Hepatocyte (in vitro differentiated cells): ENCODE results near the gene VRK2. TPM values are rescaled to one million over a fixed set of nuclear protein-coding genes. Genes with fewer than 3 reads are reported as not detected.

ENCODE experiments used
- DNase-seq: peaks from one replicate; pipeline ENCODE4 v3.0.0-alpha.2; 2016; ENCODE audit warnings: low spot score
- H2AFZ ChIP-seq: fragments of 200-600 bp; sonication (generic); 2 replicates; pipeline ENCODE4 v1.6.0; 2016; ENCODE audit warnings: antibody characterized with exemption, mild to moderate bottlenecking
- H3K27ac ChIP-seq: fragments of 200-600 bp; sonication (generic); 2 replicates; pipeline ENCODE4 v1.5.1; 2016; ENCODE audit warnings: mild to moderate bottlenecking
- H3K27me3 ChIP-seq: fragments of 200-600 bp; sonication (generic); 2 replicates; pipeline ENCODE4 v1.6.1; 2016
- H3K36me3 ChIP-seq: fragments of 200-600 bp; sonication (generic); replicated peaks from 2 replicates; pipeline ENCODE4 v1.5.1; 2016; ENCODE audit warnings: low read depth; ENCODE audit not compliant: insufficient read depth
- H3K4me1 ChIP-seq: fragments of 200-600 bp; sonication (generic); 2 replicates; pipeline ENCODE4 v1.5.1; 2016; ENCODE audit warnings: mild to moderate bottlenecking, moderate library complexity; ENCODE audit not compliant: insufficient read depth
- H3K4me2 ChIP-seq: fragments of 200-600 bp; sonication (generic); 2 replicates; pipeline ENCODE4 v1.6.0; 2016
- H3K4me3 ChIP-seq: fragments of 200-600 bp; sonication (generic); 2 replicates; pipeline ENCODE4 v1.5.1; 2016; ENCODE audit warnings: mild to moderate bottlenecking
- H3K79me2 ChIP-seq: fragments of 200-600 bp; sonication (generic); 2 replicates; pipeline ENCODE4 v1.6.0; 2017; ENCODE audit warnings: mild to moderate bottlenecking
- H3K9me2 ChIP-seq: fragments of 200-600 bp; sonication (generic); replicated peaks from 2 replicates; pipeline ENCODE4 v1.6.0; 2017; ENCODE audit warnings: mild to moderate bottlenecking; ENCODE audit not compliant: insufficient read depth
- H3K9me3 ChIP-seq: fragments of 200-600 bp; sonication (generic); 2 replicates; pipeline ENCODE4 v1.5.1; 2016; ENCODE audit warnings: low read depth, mild to moderate bottlenecking
- H4K20me1 ChIP-seq: fragments of 200-600 bp; sonication (generic); 2 replicates; pipeline ENCODE4 v1.6.0; 2016; ENCODE audit warnings: mild to moderate bottlenecking; ENCODE audit not compliant: insufficient read depth, poor library complexity, severe bottlenecking
- CTCF ChIP-seq: fragments of 200-600 bp; sonication (generic); IDR thresholded peaks from 2 replicates; pipeline ENCODE4 v1.5.1; 2016; ENCODE audit warnings: antibody characterized with exemption, mild to moderate bottlenecking; ENCODE audit not compliant: poor library complexity
- EZH2 ChIP-seq: fragments of 200-600 bp; sonication (generic); IDR thresholded peaks from 2 replicates; pipeline ENCODE4 v1.6.1; 2016; ENCODE audit warnings: antibody characterized with exemption, mild to moderate bottlenecking, borderline replicate concordance
- EZH2phosphoT487 ChIP-seq: fragments of 200-600 bp; sonication (generic); IDR thresholded peaks from one replicate; pipeline ENCODE4 v1.6.1; 2018; ENCODE audit warnings: antibody characterized with exemption, mild to moderate bottlenecking, low read depth, moderate library complexity; ENCODE audit not compliant: unreplicated experiment, severe bottlenecking
- WGBS: methylation state at CpG from one replicate; pipeline ENCODE4 v1.1.6; 2016; ENCODE audit warnings: low lambda C conversion rate; ENCODE audit errors: missing lambda C conversion rate; 5-methylcytosine and 5-hydroxymethylcytosine counted together
- polyA plus RNA-seq: library from polyadenylated mRNA; unstranded; fragments of >200 nt; fragmentation: Nextera tagmentation; extraction: Ambion mirVana; gene quantifications from 2 replicates; pipeline ENCODE4 v1.2.1, GENCODE V29; 2016
- total RNA-seq: library from RNA; depleted of rRNA; stranded (reverse); fragments of >200 nt; gene quantifications from 2 replicates; pipeline ENCODE4 v1.2.3, GENCODE V29; 2014

The VRK2 gene
- total and polyA plus RNA-seq, 2 experiments from 2014 or later = 16.5 to 19.3 TPM

DNA sequence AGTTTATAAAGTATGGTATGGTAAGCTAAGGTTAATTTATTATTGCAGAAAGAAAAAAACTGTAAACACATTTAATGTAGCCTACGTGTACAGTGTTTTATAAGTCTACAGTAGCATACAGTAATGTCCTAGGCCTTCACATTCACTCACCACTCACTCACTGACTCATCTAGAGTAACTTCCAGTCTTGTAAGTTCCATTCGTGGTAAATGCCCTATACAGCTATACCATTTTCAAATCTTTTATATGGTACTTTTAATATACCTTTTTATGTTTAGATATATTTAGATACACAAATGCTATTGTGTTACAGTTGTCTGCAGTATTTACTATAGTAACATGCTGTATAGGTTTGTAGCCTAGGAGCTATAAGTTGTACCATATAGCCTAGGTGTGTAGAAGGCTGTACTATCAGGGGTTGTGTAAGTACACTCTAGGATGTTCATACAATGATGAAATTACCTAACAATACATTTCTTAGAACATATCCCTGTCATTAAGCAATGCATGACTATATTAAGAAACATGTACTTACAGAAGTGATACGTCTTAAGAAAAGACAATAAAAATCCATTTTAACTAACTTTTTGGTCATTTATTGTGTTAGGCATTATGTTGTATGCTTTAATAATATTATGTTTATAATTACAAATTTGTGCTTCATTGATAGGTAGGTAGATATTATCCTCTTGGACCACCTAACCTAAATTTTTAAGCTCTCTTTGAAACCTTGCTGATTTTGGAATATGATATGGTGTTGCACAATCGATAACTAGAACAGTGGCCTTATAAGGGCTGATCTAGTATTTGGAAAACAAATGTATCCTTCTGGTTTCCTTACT, 51.9 kb downstream of the VRK2 start:
- no peak overlapping the region for H3K4me3 ChIP-seq
- no peak for DNase-seq
- no peaks in the 10 kb centered on the region for H3K27me3 ChIP-seq
- H3K4me2 ChIP-seq = no peak overlapping the region
- TF ChIP-seq EZH2 (no peak), EZH2phosphoT487 (no peak), CTCF (no peak)
- H4K20me1 ChIP-seq = no peaks in the 10 kb centered on the region
- H3K36me3 ChIP-seq = no peaks in the 10 kb centered on the region
- WGBS = 91% methylated on average over 4 of the region's 4 CpGs
- H3K79me2 ChIP-seq = no peaks in the 10 kb centered on the region
- no peak overlapping the region for H3K27ac ChIP-seq
- no peaks in the 10 kb centered on the region for H3K9me3 ChIP-seq
- H3K9me2 ChIP-seq = no peaks in the 10 kb centered on the region
- no peaks in the 10 kb centered on the region for H3K4me1 ChIP-seq
- H2AFZ ChIP-seq = no peak overlapping the region

DNA sequence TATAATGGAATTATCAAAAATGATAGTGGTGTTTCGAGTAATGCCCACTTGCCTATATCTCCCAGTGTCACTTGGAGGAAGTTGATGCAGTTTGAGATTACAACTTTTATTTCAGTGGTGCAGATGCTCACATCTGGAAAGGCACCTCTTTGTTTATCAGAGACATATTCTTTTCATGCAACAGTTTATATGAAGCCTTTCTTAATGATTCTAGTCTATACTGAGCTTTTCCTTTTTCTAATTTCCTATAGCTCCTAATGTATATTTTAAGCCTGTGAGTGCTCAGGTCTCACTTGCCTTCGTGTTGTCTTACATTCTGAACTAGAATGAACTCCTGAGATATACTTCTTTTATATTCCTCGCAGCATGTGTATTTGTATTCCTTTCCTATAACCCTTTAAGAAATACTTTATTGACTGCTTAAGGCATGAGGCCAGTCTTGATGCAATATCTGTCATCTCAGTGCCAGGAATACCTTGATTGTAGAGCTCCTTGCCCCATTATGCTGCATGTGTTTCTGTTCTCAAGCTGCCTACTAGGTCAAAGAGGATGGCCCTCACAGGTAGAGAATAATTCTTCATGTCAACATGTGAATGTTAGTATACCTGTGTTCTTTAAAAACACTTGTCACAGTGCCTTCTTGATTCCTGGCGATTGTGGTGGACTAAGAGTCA, 52.6 kb downstream of the VRK2 start:
- H3K4me2 ChIP-seq = no peak overlapping the region
- no peaks in the 10 kb centered on the region for H4K20me1 ChIP-seq
- H3K27ac ChIP-seq = no peak overlapping the region
- H3K4me3 ChIP-seq = no peak overlapping the region
- no peaks in the 10 kb centered on the region for H3K27me3 ChIP-seq
- TF ChIP-seq CTCF (no peak), EZH2phosphoT487 (no peak), EZH2 (no peak)
- WGBS = 87% methylated on average over 4 of the region's 4 CpGs
- H3K36me3 ChIP-seq = no peaks in the 10 kb centered on the region
- no peak overlapping the region for H2AFZ ChIP-seq
- DNase-seq = no peak
- no peaks in the 10 kb centered on the region for H3K79me2 ChIP-seq
- H3K9me2 ChIP-seq = no peaks in the 10 kb centered on the region
- H3K9me3 ChIP-seq = no peaks in the 10 kb centered on the region
- no peaks in the 10 kb centered on the region for H3K4me1 ChIP-seq

- no peaks in the 10 kb centered on the region for H3K4me1 ChIP-seq
- no peak overlapping the region for H2AFZ ChIP-seq
- no peak for DNase-seq
- H3K36me3 ChIP-seq = no peaks in the 10 kb centered on the region
- no peaks in the 10 kb centered on the region for H3K27me3 ChIP-seq
- no peaks in the 10 kb centered on the region for H3K9me2 ChIP-seq
- TF ChIP-seq CTCF (no peak), EZH2 (no peak)
- no peak overlapping the region for H3K4me2 ChIP-seq
- no peaks in the 10 kb centered on the region for H3K9me3 ChIP-seq
- H3K27ac ChIP-seq = no peak overlapping the region
- H3K79me2 ChIP-seq = no peaks in the 10 kb centered on the region
- H4K20me1 ChIP-seq = no peaks in the 10 kb centered on the region
- H3K4me3 ChIP-seq = no peak overlapping the region
Measured at GRCh38 chr2:58101500-58101899, 54.9 kb downstream of the VRK2 start.
